GM23248 (cell line): ENCODE data around the gene NAGS.

Experiments used
- EZH2 ChIP-seq: fragments of 200-600 bp; sonication (generic); IDR thresholded peaks from 2 replicates; pipeline ENCODE4 v1.6.1; 2018; ENCODE audit warnings: antibody characterized with exemption, mild to moderate bottlenecking; ENCODE audit not compliant: insufficient read depth, poor library complexity, severe bottlenecking
- EZH2phosphoT487 ChIP-seq: fragments of 200-600 bp; sonication (generic); IDR thresholded peaks from 2 replicates; pipeline ENCODE4 v1.6.1; 2018; ENCODE audit warnings: antibody characterized with exemption, moderate library complexity, mild to moderate bottlenecking, low read depth; ENCODE audit not compliant: insufficient read depth

DNA sequence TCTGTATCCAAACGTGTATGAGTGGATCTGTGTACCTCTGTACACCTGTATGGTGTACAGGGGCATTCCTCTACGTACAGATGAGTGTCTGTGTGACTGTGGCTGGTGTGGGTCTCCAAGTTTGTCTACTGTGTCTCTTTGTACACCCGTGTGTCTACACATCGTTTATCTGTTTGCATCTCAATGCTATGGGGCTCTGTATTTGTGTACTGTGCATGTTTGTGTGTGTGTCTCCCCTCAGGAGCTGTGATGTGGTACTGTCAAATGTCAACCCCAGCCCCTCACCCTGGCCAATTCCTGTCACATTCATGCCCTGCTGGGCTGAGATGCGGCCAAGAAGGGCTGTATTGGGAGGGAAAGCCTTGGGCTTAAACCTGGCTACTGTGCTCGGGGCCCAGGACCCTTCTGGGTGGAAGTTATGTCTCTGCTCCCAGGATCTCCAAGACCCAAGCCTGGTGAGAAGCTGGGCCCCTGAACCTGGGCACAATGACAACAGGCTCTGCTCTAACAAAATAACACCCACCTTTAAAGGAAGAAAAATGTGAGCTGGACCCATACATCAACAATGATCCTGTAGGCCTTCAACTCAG, 3.5 kb upstream of the NAGS start:
- TF ChIP-seq EZH2 (no peak), EZH2phosphoT487 (no peak)
